Mononuclear cell (primary cell): ENCODE measurements around the gene GRID2. TPM values are rescaled to one million over a fixed set of nuclear protein-coding genes. Genes with fewer than 3 reads are reported as not detected.
"Not testable (repeated sequence)": the region's sequence is repeated elsewhere in the genome, so short reads cannot be mapped to it uniquely, and the experiment has no call there.

ENCODE experiments used
- H3K27me3 ChIP-seq: 2 replicates; pipeline ENCODE4 v1.6.0; 2011; ENCODE audit warnings: low read length, control low read depth; ENCODE audit not compliant: insufficient read depth
- H3K4me1 ChIP-seq: 2 replicates; pipeline ENCODE4 v1.5.1; 2011; ENCODE audit warnings: mild to moderate bottlenecking, low read length, control low read depth; ENCODE audit not compliant: insufficient read depth
- H3K4me3 ChIP-seq: 2 replicates; pipeline ENCODE4 v1.5.1; 2011; ENCODE audit warnings: mild to moderate bottlenecking, low read length, moderate library complexity
- H3K9me3 ChIP-seq: 2 replicates; pipeline ENCODE4 v1.5.1; 2011; ENCODE audit warnings: low read depth, mild to moderate bottlenecking, control low read depth, low read length
- total RNA-seq: library from RNA; depleted of rRNA; stranded (reverse); fragments of >200 nt; gene quantifications from one replicate; pipeline ENCODE4 v1.2.3, GENCODE V29; 2012

GRID2 gene
- total RNA-seq, 1 donor: not detected

GRCh38 chr4:92271551-92271950 is 32.2 kb upstream of the GRID2 start:
- H3K9me3 ChIP-seq, H3K4me3 ChIP-seq, H3K4me1 ChIP-seq, H3K27me3 ChIP-seq: not testable (repeated sequence)

GRCh38 chr4:92277057-92277881 is 26.5 kb upstream of the GRID2 start:
- not testable (repeated sequence) for H3K4me1 ChIP-seq, H3K9me3 ChIP-seq, H3K4me3 ChIP-seq, H3K27me3 ChIP-seq

GRCh38 chr4:92279296-92279695 is 24.5 kb upstream of the GRID2 start:
- Histone ChIP-seq H3K4me3 (no peak overlapping the region), H3K9me3 (no peaks in the 10 kb centered on the region), H3K27me3 (no peaks in the 10 kb centered on the region), H3K4me1 (no peaks in the 10 kb centered on the region)

DNA sequence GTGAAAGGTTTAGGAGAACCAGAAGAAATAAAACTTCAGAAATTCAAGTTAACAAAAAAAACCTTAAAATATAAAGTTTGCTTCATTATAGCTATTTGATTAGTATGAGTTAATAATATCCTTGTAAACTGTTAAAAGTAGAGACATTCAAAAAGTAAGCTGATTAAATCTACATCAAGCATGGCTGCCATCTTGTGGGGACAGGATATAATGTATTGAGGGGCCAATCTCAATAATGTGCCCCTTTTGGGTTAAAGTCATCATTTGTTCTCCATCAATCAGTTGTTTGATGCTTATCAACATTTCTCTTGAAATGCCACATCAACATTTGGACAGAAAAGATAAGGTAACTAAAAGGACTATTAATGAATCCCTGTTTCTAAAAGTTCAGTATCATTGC is 4.6 kb upstream of the GRID2 start:
- H3K4me3 ChIP-seq: no peak overlapping the region
- no peaks in the 10 kb centered on the region for H3K9me3 ChIP-seq
- H3K4me1 ChIP-seq: no peaks in the 10 kb centered on the region
- peaks cover 14% of the 10 kb centered on the region for H3K27me3 ChIP-seq

GRCh38 chr4:92304121-92304520 is 355 bp downstream of the GRID2 start:
- H3K4me3 ChIP-seq: no peak overlapping the region
- H3K27me3 ChIP-seq: peaks cover 47% of the 10 kb centered on the region

DNA sequence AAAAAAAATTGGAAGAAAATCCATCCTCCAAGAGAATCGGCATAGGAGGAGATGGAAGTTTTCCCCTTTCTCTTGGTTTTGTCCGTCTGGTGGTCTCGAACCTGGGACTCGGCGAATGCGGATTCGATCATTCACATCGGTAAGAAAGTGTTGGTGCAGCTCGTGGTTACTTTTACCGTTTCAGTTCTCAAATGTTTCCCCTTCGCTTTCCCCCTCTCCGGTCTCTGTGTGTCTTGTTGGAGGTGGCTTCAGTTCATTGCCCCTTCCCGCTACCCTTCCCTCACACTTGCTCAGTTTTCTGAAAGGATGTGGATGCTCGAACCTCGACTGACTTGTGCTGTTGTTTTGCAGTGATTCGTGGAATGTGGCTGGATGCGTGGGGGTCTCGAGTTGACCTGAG is 840 bp downstream of the GRID2 start:
- Histone ChIP-seq H3K4me1 (no peaks in the 10 kb centered on the region), H3K9me3 (no peaks in the 10 kb centered on the region), H3K4me3 (no peak overlapping the region), H3K27me3 (peaks cover 47% of the 10 kb centered on the region)

More at GRCh38 chr4:92304121-92304520, 355 bp downstream of the GRID2 start:
- Histone ChIP-seq H3K9me3 (no peaks in the 10 kb centered on the region), H3K4me1 (no peaks in the 10 kb centered on the region)

DNA sequence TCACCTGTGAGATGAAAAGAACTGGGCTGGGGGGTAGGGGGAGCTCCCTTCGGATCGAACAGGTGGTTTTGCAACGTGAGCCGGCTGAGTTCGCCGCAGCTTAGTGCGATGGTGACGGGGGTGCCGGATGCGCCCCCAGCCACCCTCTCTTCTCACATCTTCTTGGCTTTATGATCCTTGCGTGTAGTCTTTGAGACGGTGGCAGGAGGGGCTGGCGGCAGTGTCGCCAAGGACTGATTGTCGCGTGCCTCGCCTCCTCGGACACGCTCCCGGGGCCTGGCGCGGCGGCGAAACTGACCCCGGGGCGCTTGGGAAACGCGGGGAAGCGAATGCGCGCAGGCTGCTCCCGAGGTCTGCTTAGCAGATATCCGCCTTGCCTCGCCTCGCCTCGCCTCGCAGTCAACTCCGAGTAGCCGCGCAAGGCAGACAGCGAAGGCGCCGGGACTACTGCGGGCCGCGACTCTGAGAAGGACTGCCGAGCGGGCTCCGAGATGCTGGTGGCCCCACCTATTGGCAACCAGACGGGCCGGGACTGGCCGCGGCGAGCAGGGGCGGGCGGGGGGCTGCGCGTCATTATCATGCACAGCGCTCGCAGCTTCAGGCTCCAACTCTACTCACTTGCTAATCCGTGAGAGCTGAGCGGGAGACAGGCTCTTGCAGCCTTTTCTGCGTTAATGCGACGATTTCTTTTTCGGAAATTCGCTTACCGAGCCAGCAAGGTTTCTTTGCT is 1.5 kb downstream of the GRID2 start:
- Histone ChIP-seq H3K4me1 (no peaks in the 10 kb centered on the region), H3K9me3 (no peaks in the 10 kb centered on the region), H3K27me3 (peaks cover 47% of the 10 kb centered on the region), H3K4me3 (no peak overlapping the region)

DNA sequence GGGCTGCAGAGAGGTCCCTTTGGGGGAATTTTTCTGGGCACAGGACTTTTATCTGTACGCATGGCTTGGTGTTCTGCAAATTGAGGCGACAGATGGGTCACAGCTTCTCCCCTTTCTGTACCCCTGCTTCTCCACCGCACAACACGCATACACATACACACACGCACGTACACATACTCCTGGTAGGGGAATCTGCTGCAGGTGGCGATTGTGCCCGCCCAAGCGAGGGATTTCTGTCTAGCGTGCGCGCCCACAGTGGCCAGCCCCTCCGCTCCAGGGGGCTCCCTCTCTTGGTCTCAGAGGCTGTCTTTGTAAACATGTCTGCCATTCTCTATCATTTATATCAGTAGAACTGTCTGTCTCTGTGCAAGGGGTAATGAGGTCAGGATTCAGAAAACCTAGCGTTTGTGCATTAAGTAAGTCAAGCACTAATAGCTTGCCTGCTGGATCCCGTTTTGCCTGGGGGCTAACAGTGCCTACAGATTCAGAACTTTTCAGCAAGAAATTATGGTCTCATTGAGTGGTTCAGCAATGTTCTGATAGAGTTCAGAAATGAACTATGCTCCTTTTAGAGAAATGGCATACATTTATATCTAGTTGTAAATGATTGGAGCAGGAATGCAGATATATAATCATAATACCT is 2.2 kb downstream of the GRID2 start:
- no peak overlapping the region for H3K4me3 ChIP-seq
- peaks cover 47% of the 10 kb centered on the region for H3K27me3 ChIP-seq
- H3K9me3 ChIP-seq: no peaks in the 10 kb centered on the region
- no peaks in the 10 kb centered on the region for H3K4me1 ChIP-seq

DNA sequence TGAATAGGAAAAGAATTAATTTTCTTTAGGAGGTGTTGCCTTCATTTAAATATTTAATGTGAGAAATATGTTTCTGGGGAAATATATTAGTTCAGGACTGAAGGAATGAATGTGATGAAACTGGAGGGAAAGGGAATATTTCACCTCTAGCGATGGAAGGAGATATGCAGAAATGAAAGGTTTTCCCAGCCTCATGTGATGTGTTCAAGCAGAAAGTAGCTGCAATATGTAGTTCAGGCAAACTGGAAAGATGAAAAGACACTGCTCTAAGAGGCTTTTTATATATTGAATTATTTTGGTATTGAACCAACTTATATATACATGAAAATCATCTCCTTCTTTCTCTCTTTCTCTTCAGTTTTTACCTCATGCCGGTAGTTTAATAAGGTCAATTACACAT is 3.4 kb downstream of the GRID2 start:
- no peaks in the 10 kb centered on the region for H3K9me3 ChIP-seq
- H3K27me3 ChIP-seq: peaks cover 47% of the 10 kb centered on the region
- H3K4me3 ChIP-seq: no peak overlapping the region
- no peaks in the 10 kb centered on the region for H3K4me1 ChIP-seq

DNA sequence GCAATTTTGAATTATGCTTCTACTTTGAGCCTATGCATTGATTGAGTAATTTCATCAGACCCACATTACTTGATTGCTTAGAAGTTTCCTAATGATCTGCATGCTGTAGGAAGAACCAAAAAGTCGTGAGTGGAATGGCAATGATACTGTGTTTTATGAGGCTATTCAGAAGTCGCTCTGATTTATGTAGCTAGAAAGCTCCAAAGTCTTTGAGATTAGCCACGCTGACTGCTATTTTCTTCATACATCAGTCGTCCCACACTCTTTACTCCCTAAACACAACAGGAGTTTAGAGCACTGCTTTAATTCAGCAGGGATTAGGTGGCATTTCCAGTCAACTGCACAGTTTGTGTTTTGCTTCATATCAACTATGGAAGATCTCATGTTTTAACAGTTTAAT is 4.1 kb downstream of the GRID2 start:
- Histone ChIP-seq H3K27me3 (peaks cover 43% of the 10 kb centered on the region), H3K4me3 (no peak overlapping the region), H3K9me3 (no peaks in the 10 kb centered on the region), H3K4me1 (no peaks in the 10 kb centered on the region)

DNA sequence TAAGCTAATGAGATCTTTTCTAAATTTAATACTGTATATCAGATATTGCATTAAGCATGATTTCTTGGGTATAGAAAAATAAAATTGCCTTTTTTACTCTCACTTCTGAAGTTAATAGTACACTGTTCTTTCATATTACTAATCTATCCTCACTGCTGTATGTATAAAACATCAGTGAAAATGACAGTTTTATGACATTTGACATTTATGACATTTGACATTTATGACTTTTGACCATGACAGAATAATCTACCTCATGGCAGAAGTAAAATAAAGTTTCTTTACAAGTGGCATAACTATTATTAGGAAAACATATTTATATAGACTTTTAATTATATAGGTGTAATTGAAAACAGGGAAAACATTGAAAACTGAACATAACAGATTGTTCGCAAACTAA is 13.3 kb downstream of the GRID2 start:
- no peaks in the 10 kb centered on the region for H3K27me3 ChIP-seq

DNA sequence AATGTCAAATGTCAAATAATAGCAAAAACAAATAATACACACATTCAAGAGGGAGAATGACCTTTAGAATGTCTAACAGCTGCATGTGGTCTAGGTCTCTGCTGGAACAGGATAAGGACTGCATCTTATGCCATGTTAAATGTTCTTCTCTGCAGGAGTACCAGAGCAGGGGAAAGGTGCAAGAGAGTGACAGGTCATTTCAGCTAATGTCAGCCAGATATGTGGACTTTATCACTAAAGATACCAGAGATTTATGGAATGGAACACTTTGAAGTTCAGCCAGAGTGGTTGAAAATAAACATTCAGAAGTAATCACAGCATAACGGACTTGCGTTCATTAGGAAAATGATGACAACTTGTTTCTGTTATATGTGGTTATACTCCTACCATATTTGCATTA is 24.3 kb downstream of the GRID2 start:
- no peak overlapping the region for H3K4me3 ChIP-seq
- H3K9me3 ChIP-seq: no peaks in the 10 kb centered on the region

More for the DNA sequence above, 13.3 kb downstream of the GRID2 start:
- Histone ChIP-seq H3K9me3 (no peaks in the 10 kb centered on the region), H3K4me3 (no peak overlapping the region), H3K4me1 (no peaks in the 10 kb centered on the region)

DNA sequence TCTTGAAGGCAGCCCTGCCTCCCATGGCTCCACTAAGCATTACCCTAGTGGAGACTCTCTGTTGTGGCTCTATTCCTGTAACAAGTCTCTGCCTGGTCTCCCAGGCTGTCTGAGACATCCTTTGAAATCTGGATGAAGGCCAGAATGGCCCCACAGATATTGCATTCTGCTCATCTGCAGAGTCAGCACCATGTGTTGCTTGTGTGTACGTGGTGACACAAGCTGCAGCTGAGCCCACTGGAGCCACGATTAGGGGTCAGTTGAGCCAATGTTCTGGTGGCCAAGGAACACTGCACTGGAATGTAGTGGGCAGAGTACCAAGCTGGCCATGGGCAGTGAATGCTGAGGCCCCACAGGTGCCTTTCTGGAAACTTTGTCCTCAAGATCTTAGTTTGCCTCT is 29.2 kb downstream of the GRID2 start:
- Histone ChIP-seq H3K27me3 (no peaks in the 10 kb centered on the region), H3K4me1 (no peaks in the 10 kb centered on the region), H3K9me3 (no peaks in the 10 kb centered on the region), H3K4me3 (no peak overlapping the region)

More for the DNA sequence above, 24.3 kb downstream of the GRID2 start:
- Histone ChIP-seq H3K4me1 (no peaks in the 10 kb centered on the region), H3K27me3 (no peaks in the 10 kb centered on the region)

- Histone ChIP-seq H3K27me3 (no peaks in the 10 kb centered on the region), H3K4me1 (no peaks in the 10 kb centered on the region), H3K9me3 (no peaks in the 10 kb centered on the region), H3K4me3 (no peak overlapping the region)
Observed at GRCh38 chr4:92334716-92335350, 31.1 kb downstream of the GRID2 start.

DNA sequence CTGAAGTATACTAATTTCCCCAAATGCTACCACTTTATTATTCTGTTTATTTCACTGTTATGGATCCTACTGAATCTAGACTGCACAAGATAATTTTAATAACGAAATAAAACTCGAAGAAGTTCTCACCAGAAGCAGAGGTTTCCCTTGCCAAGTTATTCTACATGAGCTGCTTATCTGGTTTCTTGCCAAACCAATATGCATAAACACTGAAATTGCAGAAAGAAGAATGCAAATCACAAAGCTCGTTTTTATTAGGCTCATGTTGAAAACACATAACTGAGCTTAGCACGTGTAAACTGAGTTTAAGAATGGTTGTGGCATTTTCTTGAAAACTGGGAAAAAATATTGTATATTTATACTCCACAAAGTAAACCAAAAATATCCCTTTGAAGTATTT is 35.9 kb downstream of the GRID2 start:
- H3K27me3 ChIP-seq: no peaks in the 10 kb centered on the region
- no peaks in the 10 kb centered on the region for H3K9me3 ChIP-seq
- no peak overlapping the region for H3K4me3 ChIP-seq
- H3K4me1 ChIP-seq: no peaks in the 10 kb centered on the region
